ENCODE data around the gene UTS2. TPM values are rescaled to one million over a fixed set of nuclear protein-coding genes. Genes with fewer than 3 reads are reported as not detected.

The UTS2 gene
- total and polyA plus RNA-seq, 4 donors, result 0.28 TPM; not detected in 3

GRCh38 chr1:7833035-7833434 is 19.8 kb downstream of the UTS2 start:
- no peak overlapping the region for H3K27ac ChIP-seq (ENCODE audit: low read depth in 1 of 2, low read length in 2 of 2)
- TF ChIP-seq GABPA (IDR thresholded peaks at IDR 0.05 in 1 of 2, conservative IDR thresholded peaks at IDR 0.05 in 1 of 2) (no peak), NR2F2 (IDR thresholded peaks at IDR 0.05) (no peak), EGR1 (IDR thresholded peaks at IDR 0.05; ENCODE audit: low read depth in 2 of 2) (no peak)
- peaks cover 0 to 2% (median 0%) of the 10 kb centered on the region in 4 donors for H3K4me1 ChIP-seq (ENCODE audit: control insufficient read depth in 4 of 4, insufficient read depth in 4 of 4, low read length in 3 of 4)
- DNase-seq (ENCODE audit: low spot score), result no peak
- H3K27me3 ChIP-seq (ENCODE audit: control insufficient read depth in 4 of 4, insufficient read depth in 4 of 4, low read length in 3 of 4), result no peaks in the 10 kb centered on the region
- H3K4me3 ChIP-seq (ENCODE audit: low read depth in 1 of 3, low read length in 3 of 3), result no peak overlapping the region
- no peaks in the 10 kb centered on the region for H3K9me3 ChIP-seq (ENCODE audit: control insufficient read depth in 4 of 4, low read length in 3 of 4)
- peaks cover 8 to 70% (median 58%) of the 10 kb centered on the region in 4 donors for H3K36me3 ChIP-seq (ENCODE audit: control insufficient read depth in 4 of 4, insufficient read depth in 3 of 4, low read depth in 1 of 4, low read length in 3 of 4)
- no peak overlapping the region for H3K9ac ChIP-seq (ENCODE audit: low read depth in 1 of 2, low read length in 2 of 2)

GRCh38 chr1:7831458-7831857 is 21.4 kb downstream of the UTS2 start:
- no peaks in the 10 kb centered on the region for H3K27me3 ChIP-seq (ENCODE audit: control insufficient read depth in 4 of 4, insufficient read depth in 4 of 4, low read length in 3 of 4)
- H3K36me3 ChIP-seq (ENCODE audit: control insufficient read depth in 4 of 4, insufficient read depth in 3 of 4, low read depth in 1 of 4, low read length in 3 of 4), result peaks cover 10 to 70% (median 60%) of the 10 kb centered on the region in 4 donors
- H3K4me1 ChIP-seq (ENCODE audit: control insufficient read depth in 4 of 4, insufficient read depth in 4 of 4, low read length in 3 of 4), result peaks cover 0 to 2% (median 0%) of the 10 kb centered on the region in 4 donors
- 76% methylated on average over 3 of the region's 3 CpGs for WGBS
- H3K4me3 ChIP-seq (ENCODE audit: low read depth in 1 of 3, low read length in 3 of 3), result no peak overlapping the region
- no peak for DNase-seq (ENCODE audit: low spot score)
- H3K9me3 ChIP-seq (ENCODE audit: control insufficient read depth in 4 of 4, low read length in 3 of 4), result no peaks in the 10 kb centered on the region
- no peak overlapping the region for H3K9ac ChIP-seq (ENCODE audit: low read depth in 1 of 2, low read length in 2 of 2)
- H3K27ac ChIP-seq (ENCODE audit: low read depth in 1 of 2, low read length in 2 of 2), result no peak overlapping the region
- no peak for TF ChIP-seq RAD21 (IDR thresholded peaks at IDR 0.05)
- no peak for TF ChIP-seq CTCF (IDR thresholded peaks at IDR 0.05; ENCODE audit: low read depth, low read length, missing input control)
- TF ChIP-seq FOXA1 (IDR thresholded peaks at IDR 0.05), result no peak
- no peak for TF ChIP-seq YY1 (IDR thresholded peaks at IDR 0.05)
- no peak for TF ChIP-seq ZBTB33 (IDR thresholded peaks at IDR 0.05)
- no peak for TF ChIP-seq EGR1 (IDR thresholded peaks at IDR 0.05; ENCODE audit: low read depth in 2 of 2)
- TF ChIP-seq FOXA2 (IDR thresholded peaks at IDR 0.05), result no peak
- no peak for TF ChIP-seq ATF3 (IDR thresholded peaks at IDR 0.05)

GRCh38 chr1:7827126-7827955 is 25.5 kb downstream of the UTS2 start:
- DNase-seq (ENCODE audit: low spot score), result no peak
- no peaks in the 10 kb centered on the region for H3K9me3 ChIP-seq (ENCODE audit: control insufficient read depth in 4 of 4, low read length in 3 of 4)
- H3K27me3 ChIP-seq (ENCODE audit: control insufficient read depth in 4 of 4, insufficient read depth in 4 of 4, low read length in 3 of 4), result no peaks in the 10 kb centered on the region
- H3K9ac ChIP-seq (ENCODE audit: low read depth in 1 of 2, low read length in 2 of 2), result no peak overlapping the region
- TF ChIP-seq GABPA (IDR thresholded peaks at IDR 0.05 in 1 of 2, conservative IDR thresholded peaks at IDR 0.05 in 1 of 2), result peak in 1 of 2 donors; percentile 44
- no peak for TF ChIP-seq HNF4G (IDR thresholded peaks at IDR 0.05)
- H3K4me3 ChIP-seq (ENCODE audit: low read depth in 1 of 3, low read length in 3 of 3), result no peak overlapping the region
- H3K4me1 ChIP-seq (ENCODE audit: control insufficient read depth in 4 of 4, insufficient read depth in 4 of 4, low read length in 3 of 4), result peaks cover 0 to 2% (median 0%) of the 10 kb centered on the region in 4 donors
- H3K27ac ChIP-seq (ENCODE audit: low read depth in 1 of 2, low read length in 2 of 2), result no peak overlapping the region
- WGBS, result 86% methylated on average over 39 of the region's 39 CpGs
- peaks cover 8 to 71% (median 66%) of the 10 kb centered on the region in 4 donors for H3K36me3 ChIP-seq (ENCODE audit: control insufficient read depth in 4 of 4, insufficient read depth in 3 of 4, low read depth in 1 of 4, low read length in 3 of 4)

Measured in liver (tissue), 9 donors.